ENCODE measurements around the gene MAP3K9. TPM values are rescaled to one million over a fixed set of nuclear protein-coding genes. Genes with fewer than 3 reads are reported as not detected.

Gene MAP3K9
- total RNA-seq, 1 experiment from 2014 or later: 12.1 TPM

DNA sequence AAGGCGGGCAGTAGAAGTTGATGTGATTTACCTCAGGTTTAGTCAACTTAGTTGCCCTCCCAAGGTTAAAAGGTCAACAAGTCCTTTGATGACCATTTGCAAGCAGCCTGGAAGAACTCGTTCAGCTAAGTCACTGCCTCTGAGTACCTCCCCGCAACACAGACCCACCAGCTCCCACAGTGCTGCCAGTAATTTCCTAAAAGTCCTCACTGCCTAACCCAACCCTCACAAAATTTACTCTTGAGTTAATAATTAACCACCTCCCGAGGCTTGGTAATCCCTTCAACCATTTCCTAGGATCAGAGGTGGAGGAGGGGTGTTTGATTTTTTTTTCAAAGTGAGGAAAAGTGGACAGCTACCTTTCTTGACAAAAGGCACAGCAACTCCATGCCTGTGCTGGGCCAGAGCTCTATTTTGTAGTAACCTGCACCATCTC lies 55.8 kb downstream of the MAP3K9 start:
- Histone ChIP-seq H3K27ac (ENCODE audit: low read length) (no peak overlapping the region), H3K4me3 (ENCODE audit: low read depth in 2 of 2, low read length in 2 of 2) (no peak overlapping the region), H3K4me1 (ENCODE audit: control insufficient read depth, insufficient read depth, low read length) (peaks cover 12% of the 10 kb centered on the region), H3K27me3 (ENCODE audit: control insufficient read depth, insufficient read depth, low read length) (no peaks in the 10 kb centered on the region), H3K9me3 (ENCODE audit: control insufficient read depth, insufficient read depth, low read depth, low read length) (no peaks in the 10 kb centered on the region), H3K36me3 (ENCODE audit: control insufficient read depth, insufficient read depth, low read length) (0 out of 2 replicates have a peak, but pooled peaks cover 2% of the 10 kb centered on the region)
- intact Hi-C loops (cut with micrococcal nuclease; ENCODE audit: unreplicated experiment) (no loop called here), in situ Hi-C loops (cut with HindIII; ENCODE audit: low pct_unique_long_range_greater_than_20kb, low sequenced_read_pairs) (no loop called here)
- no TSS peak for BruUV-seq (replicated peaks)
- ChIA-PET POLR2A (no interaction called here), CTCF (no interaction called here)
- TF ChIP-seq POLR2AphosphoS5 (IDR thresholded peaks at IDR 0.05; ENCODE audit: low read depth, low read length) (no peak), SIN3A (IDR thresholded peaks at IDR 0.05; ENCODE audit: borderline replicate concordance, insufficient read depth, low read depth, low read length) (no peak), TCF7L2 (IDR thresholded peaks at IDR 0.05; ENCODE audit: low read depth, low read length) (no peak)
- TF ChIP-seq, protein P1, sequence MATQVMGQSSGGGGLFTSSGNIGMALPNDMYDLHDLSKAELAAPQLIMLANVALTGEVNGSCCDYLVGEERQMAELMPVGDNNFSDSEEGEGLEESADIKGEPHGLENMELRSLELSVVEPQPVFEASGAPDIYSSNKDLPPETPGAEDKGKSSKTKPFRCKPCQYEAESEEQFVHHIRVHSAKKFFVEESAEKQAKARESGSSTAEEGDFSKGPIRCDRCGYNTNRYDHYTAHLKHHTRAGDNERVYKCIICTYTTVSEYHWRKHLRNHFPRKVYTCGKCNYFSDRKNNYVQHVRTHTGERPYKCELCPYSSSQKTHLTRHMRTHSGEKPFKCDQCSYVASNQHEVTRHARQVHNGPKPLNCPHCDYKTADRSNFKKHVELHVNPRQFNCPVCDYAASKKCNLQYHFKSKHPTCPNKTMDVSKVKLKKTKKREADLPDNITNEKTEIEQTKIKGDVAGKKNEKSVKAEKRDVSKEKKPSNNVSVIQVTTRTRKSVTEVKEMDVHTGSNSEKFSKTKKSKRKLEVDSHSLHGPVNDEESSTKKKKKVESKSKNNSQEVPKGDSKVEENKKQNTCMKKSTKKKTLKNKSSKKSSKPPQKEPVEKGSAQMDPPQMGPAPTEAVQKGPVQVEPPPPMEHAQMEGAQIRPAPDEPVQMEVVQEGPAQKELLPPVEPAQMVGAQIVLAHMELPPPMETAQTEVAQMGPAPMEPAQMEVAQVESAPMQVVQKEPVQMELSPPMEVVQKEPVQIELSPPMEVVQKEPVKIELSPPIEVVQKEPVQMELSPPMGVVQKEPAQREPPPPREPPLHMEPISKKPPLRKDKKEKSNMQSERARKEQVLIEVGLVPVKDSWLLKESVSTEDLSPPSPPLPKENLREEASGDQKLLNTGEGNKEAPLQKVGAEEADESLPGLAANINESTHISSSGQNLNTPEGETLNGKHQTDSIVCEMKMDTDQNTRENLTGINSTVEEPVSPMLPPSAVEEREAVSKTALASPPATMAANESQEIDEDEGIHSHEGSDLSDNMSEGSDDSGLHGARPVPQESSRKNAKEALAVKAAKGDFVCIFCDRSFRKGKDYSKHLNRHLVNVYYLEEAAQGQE (IDR thresholded peaks at IDR 0.05; ENCODE audit: insufficient read depth in 1 of 2, low read depth in 2 of 2, low read length in 1 of 2): no peak
- TF ChIP-seq, protein P2, sequence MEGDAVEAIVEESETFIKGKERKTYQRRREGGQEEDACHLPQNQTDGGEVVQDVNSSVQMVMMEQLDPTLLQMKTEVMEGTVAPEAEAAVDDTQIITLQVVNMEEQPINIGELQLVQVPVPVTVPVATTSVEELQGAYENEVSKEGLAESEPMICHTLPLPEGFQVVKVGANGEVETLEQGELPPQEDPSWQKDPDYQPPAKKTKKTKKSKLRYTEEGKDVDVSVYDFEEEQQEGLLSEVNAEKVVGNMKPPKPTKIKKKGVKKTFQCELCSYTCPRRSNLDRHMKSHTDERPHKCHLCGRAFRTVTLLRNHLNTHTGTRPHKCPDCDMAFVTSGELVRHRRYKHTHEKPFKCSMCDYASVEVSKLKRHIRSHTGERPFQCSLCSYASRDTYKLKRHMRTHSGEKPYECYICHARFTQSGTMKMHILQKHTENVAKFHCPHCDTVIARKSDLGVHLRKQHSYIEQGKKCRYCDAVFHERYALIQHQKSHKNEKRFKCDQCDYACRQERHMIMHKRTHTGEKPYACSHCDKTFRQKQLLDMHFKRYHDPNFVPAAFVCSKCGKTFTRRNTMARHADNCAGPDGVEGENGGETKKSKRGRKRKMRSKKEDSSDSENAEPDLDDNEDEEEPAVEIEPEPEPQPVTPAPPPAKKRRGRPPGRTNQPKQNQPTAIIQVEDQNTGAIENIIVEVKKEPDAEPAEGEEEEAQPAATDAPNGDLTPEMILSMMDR (IDR thresholded peaks at IDR 0.05): no peak
- no peak for ATAC-seq
- no peak for DNase-seq (ENCODE audit: low read depth, low spot score)

DNA sequence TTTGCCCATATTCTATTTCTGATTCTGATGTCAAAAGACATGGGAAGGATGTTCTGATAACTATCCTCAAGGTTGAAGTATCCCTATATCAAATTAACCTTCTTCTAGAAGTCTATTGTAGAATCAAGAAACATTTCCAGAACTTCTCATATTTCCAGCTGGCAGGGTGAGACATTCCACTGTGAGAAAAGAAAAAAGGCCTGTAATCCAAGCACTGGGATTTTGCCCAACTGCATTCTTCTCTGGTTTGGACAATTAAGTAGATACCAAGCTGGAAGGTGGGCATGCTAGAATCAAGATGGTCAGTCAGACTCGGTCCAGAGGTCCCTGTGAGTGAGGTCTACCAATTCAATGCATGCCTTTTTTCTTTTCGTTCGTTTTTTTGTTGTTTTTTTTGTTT lies 60.9 kb downstream of the MAP3K9 start:
- ATAC-seq (no peak), DNase-seq (ENCODE audit: low read depth, low spot score) (no peak)
- in situ Hi-C loops (cut with HindIII; ENCODE audit: low pct_unique_long_range_greater_than_20kb, low sequenced_read_pairs) (no loop called here), intact Hi-C loops (cut with micrococcal nuclease; ENCODE audit: unreplicated experiment) (no loop called here)
- H3K36me3 ChIP-seq (ENCODE audit: control insufficient read depth, insufficient read depth, low read length): 0 out of 2 replicates have a peak, but pooled peaks cover 6% of the 10 kb centered on the region
- H3K27ac ChIP-seq (ENCODE audit: low read length): no peak overlapping the region
- H3K4me3 ChIP-seq (ENCODE audit: low read depth in 2 of 2, low read length in 2 of 2): no peak overlapping the region
- H3K4me1 ChIP-seq (ENCODE audit: control insufficient read depth, insufficient read depth, low read length): no peaks in the 10 kb centered on the region
- BruUV-seq (replicated peaks): no TSS peak
- TF ChIP-seq TCF7L2 (IDR thresholded peaks at IDR 0.05; ENCODE audit: low read depth, low read length) (no peak), SIN3A (IDR thresholded peaks at IDR 0.05; ENCODE audit: borderline replicate concordance, insufficient read depth, low read depth, low read length) (no peak), POLR2AphosphoS5 (IDR thresholded peaks at IDR 0.05; ENCODE audit: low read depth, low read length) (no peak)
- TF ChIP-seq, protein P1 (IDR thresholded peaks at IDR 0.05; ENCODE audit: insufficient read depth in 1 of 2, low read depth in 2 of 2, low read length in 1 of 2): no peak
- TF ChIP-seq, protein P2 (IDR thresholded peaks at IDR 0.05): no peak
- ChIA-PET POLR2A (no interaction called here), CTCF (no interaction called here)
- no peaks in the 10 kb centered on the region for H3K27me3 ChIP-seq (ENCODE audit: control insufficient read depth, insufficient read depth, low read length)
- no peaks in the 10 kb centered on the region for H3K9me3 ChIP-seq (ENCODE audit: control insufficient read depth, insufficient read depth, low read depth, low read length)

Measured in Panc1 (cell line).